ENCODE data around the gene DDX42.

- TF ChIP-seq NFATC4 (CRISPR knock-in tag; IDR thresholded peaks at IDR 0.05) (no peak), CTCF (IDR thresholded peaks at IDR 0.05) (no peak), ZNF281 (CRISPR knock-in tag; IDR thresholded peaks at IDR 0.05) (no peak), TEAD1 (CRISPR knock-in tag; IDR thresholded peaks at IDR 0.05) (no peak), MYBL2 (CRISPR knock-in tag; IDR thresholded peaks at IDR 0.05) (no peak)
These were observed 66.8 kb downstream of the DDX42 start for GRCh38 chr17:63840591-63841349.

All from WTC11 (cell line).